ENCODE measurements around the gene GBF1.

GRCh38 chr10:102309236-102309635 lies 63.9 kb downstream of the GBF1 start:
- TF ChIP-seq EZH2 (IDR thresholded peaks at IDR 0.05; ENCODE audit: borderline replicate concordance, low read depth, low read length, severe bottlenecking), result no peak
- TF ChIP-seq, protein P1, sequence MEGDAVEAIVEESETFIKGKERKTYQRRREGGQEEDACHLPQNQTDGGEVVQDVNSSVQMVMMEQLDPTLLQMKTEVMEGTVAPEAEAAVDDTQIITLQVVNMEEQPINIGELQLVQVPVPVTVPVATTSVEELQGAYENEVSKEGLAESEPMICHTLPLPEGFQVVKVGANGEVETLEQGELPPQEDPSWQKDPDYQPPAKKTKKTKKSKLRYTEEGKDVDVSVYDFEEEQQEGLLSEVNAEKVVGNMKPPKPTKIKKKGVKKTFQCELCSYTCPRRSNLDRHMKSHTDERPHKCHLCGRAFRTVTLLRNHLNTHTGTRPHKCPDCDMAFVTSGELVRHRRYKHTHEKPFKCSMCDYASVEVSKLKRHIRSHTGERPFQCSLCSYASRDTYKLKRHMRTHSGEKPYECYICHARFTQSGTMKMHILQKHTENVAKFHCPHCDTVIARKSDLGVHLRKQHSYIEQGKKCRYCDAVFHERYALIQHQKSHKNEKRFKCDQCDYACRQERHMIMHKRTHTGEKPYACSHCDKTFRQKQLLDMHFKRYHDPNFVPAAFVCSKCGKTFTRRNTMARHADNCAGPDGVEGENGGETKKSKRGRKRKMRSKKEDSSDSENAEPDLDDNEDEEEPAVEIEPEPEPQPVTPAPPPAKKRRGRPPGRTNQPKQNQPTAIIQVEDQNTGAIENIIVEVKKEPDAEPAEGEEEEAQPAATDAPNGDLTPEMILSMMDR (IDR thresholded peaks at IDR 0.05; ENCODE audit: borderline replicate concordance, extremely low read depth, low read length, poor library complexity, severe bottlenecking), result no peak
